ENCODE data around the gene EEPD1.
"Not testable (repeated sequence)": the region's sequence is repeated elsewhere in the genome, so short reads cannot be mapped to it uniquely, and the experiment has no call there.

EEPD1 gene

GRCh38 chr7:36253699-36254098 is 100.6 kb downstream of the EEPD1 start:
- DNase-seq (ENCODE audit: low read depth in 3 of 3) = no peak

- not testable (repeated sequence) for DNase-seq (ENCODE audit: low read depth in 3 of 3)
Measured at GRCh38 chr7:36258510-36259259, 105.6 kb downstream of the EEPD1 start.

GRCh38 chr7:36260481-36260880 is 107.4 kb downstream of the EEPD1 start:
- no peak for DNase-seq (ENCODE audit: low read depth in 3 of 3)

- no peak for DNase-seq (ENCODE audit: low read depth in 3 of 3)
Measured at GRCh38 chr7:36261019-36261754, 108.1 kb downstream of the EEPD1 start.

GRCh38 chr7:36262309-36263094 is 109.4 kb downstream of the EEPD1 start:
- DNase-seq (ENCODE audit: low read depth in 3 of 3) = no peak

GRCh38 chr7:36263095-36263484 is 110.0 kb downstream of the EEPD1 start:
- DNase-seq (ENCODE audit: low read depth in 3 of 3) = no peak

GRCh38 chr7:36264123-36264801 is 111.2 kb downstream of the EEPD1 start:
- DNase-seq (ENCODE audit: low read depth in 3 of 3) = no peak

- no peak for DNase-seq (ENCODE audit: low read depth in 3 of 3)
Measured at GRCh38 chr7:36264913-36265516, 112.0 kb downstream of the EEPD1 start.

GRCh38 chr7:36265680-36266079 is 112.6 kb downstream of the EEPD1 start:
- no peak for DNase-seq (ENCODE audit: low read depth in 3 of 3)

GRCh38 chr7:36266190-36266589 is 113.1 kb downstream of the EEPD1 start:
- DNase-seq (ENCODE audit: low read depth in 3 of 3) = no peak

GRCh38 chr7:36266683-36267082 is 113.6 kb downstream of the EEPD1 start:
- no peak for DNase-seq (ENCODE audit: low read depth in 3 of 3)

GRCh38 chr7:36272211-36272566 is 119.1 kb downstream of the EEPD1 start:
- DNase-seq (ENCODE audit: low read depth in 3 of 3) = no peak

- no peak for DNase-seq (ENCODE audit: low read depth in 3 of 3)
Measured at GRCh38 chr7:36272567-36273269, 119.7 kb downstream of the EEPD1 start.

- no peak for DNase-seq (ENCODE audit: low read depth in 3 of 3)
Measured at GRCh38 chr7:36273836-36274235, 120.8 kb downstream of the EEPD1 start.

- no peak for DNase-seq (ENCODE audit: low read depth in 3 of 3)
Measured at GRCh38 chr7:36275735-36276284, 122.8 kb downstream of the EEPD1 start.

GRCh38 chr7:36276428-36277248 is 123.6 kb downstream of the EEPD1 start:
- no peak for DNase-seq (ENCODE audit: low read depth in 3 of 3)

- no peak for DNase-seq (ENCODE audit: low read depth in 3 of 3)
Measured at GRCh38 chr7:36277249-36277542, 124.1 kb downstream of the EEPD1 start.

- no peak for DNase-seq (ENCODE audit: low read depth in 3 of 3)
Measured at GRCh38 chr7:36278069-36278619, 125.1 kb downstream of the EEPD1 start.

- no peak for DNase-seq (ENCODE audit: low read depth in 3 of 3)
Measured at GRCh38 chr7:36278620-36279172, 125.6 kb downstream of the EEPD1 start.

Measured in stimulated activated CD4-positive, alpha-beta T cell treated with anti-CD3 and anti-CD28 coated beads, TNF-alpha, amount 100 ng/mL, for 24 hours (primary cell).